IMR-90 (cell line): Measurements from ENCODE around the gene KCNQ1.

Experiments
- FOS ChIP-seq: fragments of 150-350 bp; IDR thresholded peaks from 2 replicates; pipeline ENCODE4 v1.6.1; 2016; ENCODE audit warnings: low read depth, low read length
- POLR2A ChIP-seq: IDR thresholded peaks from 2 replicates; pipeline ENCODE4 v1.6.1; 2012; ENCODE audit warnings: mild to moderate bottlenecking, low read depth, low read length
- RAD21 ChIP-seq: IDR thresholded peaks from 2 replicates; pipeline ENCODE4 v1.6.1; 2012; ENCODE audit warnings: low read length, improper control_type of control experiment
- RCOR1 ChIP-seq: IDR thresholded peaks from 2 replicates; pipeline ENCODE4 v1.6.1; 2012; ENCODE audit warnings: mild to moderate bottlenecking, low read length, improper control_type of control experiment; ENCODE audit not compliant: insufficient replicate concordance
- SMC3 ChIP-seq: fragments of 150-350 bp; IDR thresholded peaks from 2 replicates; pipeline ENCODE4 v1.6.1; 2016; ENCODE audit warnings: low read depth, mild to moderate bottlenecking, antibody characterized with exemption, low read length, moderate library complexity
- TF ChIP-seq, protein P1 (sequence below): conservative IDR thresholded peaks from 2 replicates; pipeline ENCODE4 v1.5.1; 2012; ENCODE audit warnings: mild to moderate bottlenecking, low read depth, low read length, improper control_type of control experiment
- TF ChIP-seq, protein P2 (sequence below): fragments of 150-350 bp; IDR thresholded peaks from 2 replicates; pipeline ENCODE4 v1.6.1; 2017; ENCODE audit warnings: mild to moderate bottlenecking, antibody characterized with exemption, low read length, low read depth

DNA sequence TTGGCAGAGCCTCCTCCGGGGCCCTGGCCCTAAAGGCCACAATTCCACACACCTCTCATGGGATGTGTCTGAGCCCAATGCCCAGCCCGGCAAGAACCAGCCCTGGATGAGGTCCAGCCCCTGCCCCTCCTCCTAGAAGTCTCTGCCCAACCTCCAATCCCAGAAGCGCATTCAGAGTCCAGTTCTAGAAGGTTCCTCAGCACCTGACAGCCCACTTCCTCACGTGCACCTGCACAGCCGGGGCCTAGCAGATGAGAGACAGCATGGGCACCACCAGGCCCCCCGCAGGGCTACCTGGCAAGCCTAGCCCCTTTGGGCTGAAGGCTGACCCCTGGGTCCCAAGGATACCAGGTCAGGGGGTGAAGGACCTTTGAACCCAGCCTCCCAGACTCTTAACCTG is 452.2 kb downstream of the KCNQ1 start:
- TF ChIP-seq, protein P1, sequence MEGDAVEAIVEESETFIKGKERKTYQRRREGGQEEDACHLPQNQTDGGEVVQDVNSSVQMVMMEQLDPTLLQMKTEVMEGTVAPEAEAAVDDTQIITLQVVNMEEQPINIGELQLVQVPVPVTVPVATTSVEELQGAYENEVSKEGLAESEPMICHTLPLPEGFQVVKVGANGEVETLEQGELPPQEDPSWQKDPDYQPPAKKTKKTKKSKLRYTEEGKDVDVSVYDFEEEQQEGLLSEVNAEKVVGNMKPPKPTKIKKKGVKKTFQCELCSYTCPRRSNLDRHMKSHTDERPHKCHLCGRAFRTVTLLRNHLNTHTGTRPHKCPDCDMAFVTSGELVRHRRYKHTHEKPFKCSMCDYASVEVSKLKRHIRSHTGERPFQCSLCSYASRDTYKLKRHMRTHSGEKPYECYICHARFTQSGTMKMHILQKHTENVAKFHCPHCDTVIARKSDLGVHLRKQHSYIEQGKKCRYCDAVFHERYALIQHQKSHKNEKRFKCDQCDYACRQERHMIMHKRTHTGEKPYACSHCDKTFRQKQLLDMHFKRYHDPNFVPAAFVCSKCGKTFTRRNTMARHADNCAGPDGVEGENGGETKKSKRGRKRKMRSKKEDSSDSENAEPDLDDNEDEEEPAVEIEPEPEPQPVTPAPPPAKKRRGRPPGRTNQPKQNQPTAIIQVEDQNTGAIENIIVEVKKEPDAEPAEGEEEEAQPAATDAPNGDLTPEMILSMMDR: no peak
- TF ChIP-seq, protein P2, sequence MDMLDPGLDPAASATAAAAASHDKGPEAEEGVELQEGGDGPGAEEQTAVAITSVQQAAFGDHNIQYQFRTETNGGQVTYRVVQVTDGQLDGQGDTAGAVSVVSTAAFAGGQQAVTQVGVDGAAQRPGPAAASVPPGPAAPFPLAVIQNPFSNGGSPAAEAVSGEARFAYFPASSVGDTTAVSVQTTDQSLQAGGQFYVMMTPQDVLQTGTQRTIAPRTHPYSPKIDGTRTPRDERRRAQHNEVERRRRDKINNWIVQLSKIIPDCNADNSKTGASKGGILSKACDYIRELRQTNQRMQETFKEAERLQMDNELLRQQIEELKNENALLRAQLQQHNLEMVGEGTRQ: no peak
- TF ChIP-seq RCOR1: no peak
- no peak for TF ChIP-seq POLR2A
- TF ChIP-seq RAD21: no peak
- TF ChIP-seq FOS: no peak
- TF ChIP-seq SMC3: no peak
